ENCODE data around the gene TNXB.

- TF ChIP-seq EZH2phosphoT487 (IDR thresholded peaks at IDR 0.05; ENCODE audit: borderline replicate concordance) = no peak
- TF ChIP-seq, protein P1, sequence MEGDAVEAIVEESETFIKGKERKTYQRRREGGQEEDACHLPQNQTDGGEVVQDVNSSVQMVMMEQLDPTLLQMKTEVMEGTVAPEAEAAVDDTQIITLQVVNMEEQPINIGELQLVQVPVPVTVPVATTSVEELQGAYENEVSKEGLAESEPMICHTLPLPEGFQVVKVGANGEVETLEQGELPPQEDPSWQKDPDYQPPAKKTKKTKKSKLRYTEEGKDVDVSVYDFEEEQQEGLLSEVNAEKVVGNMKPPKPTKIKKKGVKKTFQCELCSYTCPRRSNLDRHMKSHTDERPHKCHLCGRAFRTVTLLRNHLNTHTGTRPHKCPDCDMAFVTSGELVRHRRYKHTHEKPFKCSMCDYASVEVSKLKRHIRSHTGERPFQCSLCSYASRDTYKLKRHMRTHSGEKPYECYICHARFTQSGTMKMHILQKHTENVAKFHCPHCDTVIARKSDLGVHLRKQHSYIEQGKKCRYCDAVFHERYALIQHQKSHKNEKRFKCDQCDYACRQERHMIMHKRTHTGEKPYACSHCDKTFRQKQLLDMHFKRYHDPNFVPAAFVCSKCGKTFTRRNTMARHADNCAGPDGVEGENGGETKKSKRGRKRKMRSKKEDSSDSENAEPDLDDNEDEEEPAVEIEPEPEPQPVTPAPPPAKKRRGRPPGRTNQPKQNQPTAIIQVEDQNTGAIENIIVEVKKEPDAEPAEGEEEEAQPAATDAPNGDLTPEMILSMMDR (conservative IDR thresholded peaks at IDR 0.05; ENCODE audit: low read length) = no peak
These were observed 17.7 kb upstream of the TNXB start for GRCh38 chr6:32126880-32127279.
